Islet precursor cell (in vitro differentiated cells): Measurements from ENCODE around the gene HOXD1.
A peak's percentile ranks its signal among the peaks of the same experiment; 100 is the strongest.

Source experiments
- DNase-seq: peaks from one replicate; pipeline ENCODE4 v3.0.0-alpha.2; 2018

The HOXD1 gene

GRCh38 chr2:176167398-176167797, 21.1 kb upstream of the HOXD1 start:
- DNase-seq: no peak

- DNase-seq: no peak
Observed at GRCh38 chr2:176169181-176169580, 19.3 kb upstream of the HOXD1 start.

DNA sequence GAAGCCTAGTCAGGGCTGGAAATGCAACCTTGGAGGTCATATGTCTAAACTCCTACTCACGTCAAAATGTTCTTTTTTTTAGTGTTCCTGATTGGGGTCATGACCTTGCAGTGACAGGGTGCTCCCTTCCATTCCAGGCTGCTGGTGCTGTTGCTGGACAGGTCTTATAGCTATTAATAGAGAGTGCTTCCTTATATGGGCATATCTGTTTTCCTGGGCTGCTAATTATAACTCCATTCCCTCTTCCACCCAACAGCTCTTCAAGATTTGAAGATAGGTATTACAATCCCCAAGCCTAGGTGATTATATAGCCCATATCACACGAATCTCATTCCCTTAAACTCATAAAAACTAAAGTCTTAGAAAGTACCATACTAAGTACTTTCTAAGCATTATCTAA, 18.8 kb upstream of the HOXD1 start:
- DNase-seq: no peak

GRCh38 chr2:176170602-176171305, 17.7 kb upstream of the HOXD1 start:
- DNase-seq: peak; percentile 37

DNA sequence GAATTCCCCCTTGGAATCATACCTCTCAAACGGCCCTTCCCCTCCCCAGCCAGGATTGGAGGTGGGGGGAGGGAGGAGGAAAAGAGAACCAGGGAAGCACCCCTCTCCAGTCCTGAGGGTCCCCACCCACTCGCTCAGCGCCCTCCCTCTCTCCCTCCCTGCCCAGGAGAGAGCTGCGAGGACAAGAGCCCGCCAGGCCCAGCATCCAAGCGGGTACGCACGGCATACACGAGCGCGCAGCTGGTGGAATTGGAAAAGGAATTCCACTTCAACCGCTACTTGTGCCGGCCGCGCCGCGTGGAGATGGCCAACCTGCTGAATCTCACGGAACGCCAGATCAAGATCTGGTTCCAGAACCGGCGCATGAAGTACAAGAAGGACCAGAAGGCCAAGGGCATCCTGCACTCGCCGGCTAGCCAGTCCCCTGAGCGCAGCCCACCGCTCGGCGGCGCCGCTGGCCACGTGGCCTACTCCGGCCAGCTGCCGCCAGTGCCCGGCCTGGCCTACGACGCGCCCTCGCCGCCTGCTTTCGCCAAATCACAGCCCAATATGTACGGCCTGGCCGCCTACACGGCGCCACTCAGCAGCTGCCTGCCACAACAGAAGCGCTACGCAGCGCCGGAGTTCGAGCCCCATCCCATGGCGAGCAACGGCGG, 17.0 kb upstream of the HOXD1 start:
- DNase-seq: no peak

GRCh38 chr2:176172007-176172894, 16.2 kb upstream of the HOXD1 start:
- DNase-seq: peak; percentile 61

DNA sequence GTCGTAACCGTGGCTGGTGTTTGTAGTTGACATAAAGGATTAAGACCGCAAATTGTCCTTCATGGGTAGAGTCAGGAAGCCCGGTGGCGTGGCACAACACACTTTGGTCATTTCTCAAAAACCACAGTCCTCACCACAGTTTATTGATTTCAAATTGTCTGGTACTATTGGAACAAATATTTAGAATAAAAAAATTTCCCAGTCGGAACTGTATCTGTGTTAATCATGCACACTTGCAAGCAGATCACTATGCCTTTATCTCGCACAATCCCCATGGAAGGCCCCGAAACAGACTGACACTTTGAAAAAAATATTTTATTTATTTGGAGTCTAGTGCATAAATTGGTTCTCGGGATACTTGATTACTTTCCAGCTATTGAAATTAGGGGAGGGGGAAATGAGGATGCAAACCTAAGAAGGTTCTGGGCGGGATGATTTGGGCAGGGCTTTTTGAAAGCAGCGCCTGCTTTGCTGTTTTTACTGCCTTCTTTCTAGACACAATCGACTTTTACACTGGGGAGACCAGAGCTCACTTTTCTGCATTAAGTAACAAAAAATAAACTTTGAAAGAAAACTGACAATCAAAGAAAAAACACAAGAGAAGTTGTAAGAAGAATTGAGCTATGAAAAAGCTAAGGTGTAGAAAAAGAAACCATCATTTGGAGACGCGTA, 15.4 kb upstream of the HOXD1 start:
- DNase-seq: no peak

DNA sequence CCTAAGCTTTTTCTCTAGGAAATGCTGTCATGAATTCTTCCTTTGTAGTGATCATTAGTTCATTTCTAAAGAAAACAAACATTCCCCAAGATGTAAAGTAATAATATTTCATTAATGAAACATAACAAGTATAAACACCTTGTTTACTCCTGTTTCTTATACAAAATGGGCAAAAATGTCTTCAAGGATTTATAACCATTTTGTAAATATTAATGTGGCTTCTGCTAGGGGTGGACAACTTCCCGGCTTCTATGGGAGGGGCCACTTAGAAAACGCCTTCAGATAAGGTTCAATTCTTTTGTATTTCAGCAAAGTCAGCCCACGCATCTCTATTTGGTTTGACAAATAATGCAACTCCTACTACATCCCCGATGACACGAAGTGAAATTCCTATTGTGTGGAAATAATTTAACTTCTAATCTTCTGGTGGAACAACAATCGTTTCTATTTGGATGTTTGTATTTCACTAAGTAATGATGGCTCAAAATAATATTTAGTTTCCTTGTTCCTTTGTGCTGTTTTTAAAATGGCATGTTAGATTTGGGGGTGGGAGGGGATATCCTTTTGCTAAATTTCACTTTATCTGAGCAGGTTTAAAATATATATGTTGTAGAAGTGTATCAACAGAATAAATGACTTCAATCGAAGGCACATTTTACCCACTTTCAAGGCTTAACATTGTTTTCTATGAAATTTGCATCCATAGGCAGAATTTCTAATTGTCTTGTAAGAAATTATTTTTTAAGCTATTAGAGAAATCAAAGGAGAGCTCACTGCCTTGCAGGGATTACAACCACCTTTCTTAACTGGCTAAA, 14.7 kb upstream of the HOXD1 start:
- no peak for DNase-seq

- peak; percentile 54 for DNase-seq
Observed at GRCh38 chr2:176174382-176174823, 14.1 kb upstream of the HOXD1 start.

GRCh38 chr2:176174824-176175708, 13.4 kb upstream of the HOXD1 start:
- DNase-seq: peak; percentile 81

DNA sequence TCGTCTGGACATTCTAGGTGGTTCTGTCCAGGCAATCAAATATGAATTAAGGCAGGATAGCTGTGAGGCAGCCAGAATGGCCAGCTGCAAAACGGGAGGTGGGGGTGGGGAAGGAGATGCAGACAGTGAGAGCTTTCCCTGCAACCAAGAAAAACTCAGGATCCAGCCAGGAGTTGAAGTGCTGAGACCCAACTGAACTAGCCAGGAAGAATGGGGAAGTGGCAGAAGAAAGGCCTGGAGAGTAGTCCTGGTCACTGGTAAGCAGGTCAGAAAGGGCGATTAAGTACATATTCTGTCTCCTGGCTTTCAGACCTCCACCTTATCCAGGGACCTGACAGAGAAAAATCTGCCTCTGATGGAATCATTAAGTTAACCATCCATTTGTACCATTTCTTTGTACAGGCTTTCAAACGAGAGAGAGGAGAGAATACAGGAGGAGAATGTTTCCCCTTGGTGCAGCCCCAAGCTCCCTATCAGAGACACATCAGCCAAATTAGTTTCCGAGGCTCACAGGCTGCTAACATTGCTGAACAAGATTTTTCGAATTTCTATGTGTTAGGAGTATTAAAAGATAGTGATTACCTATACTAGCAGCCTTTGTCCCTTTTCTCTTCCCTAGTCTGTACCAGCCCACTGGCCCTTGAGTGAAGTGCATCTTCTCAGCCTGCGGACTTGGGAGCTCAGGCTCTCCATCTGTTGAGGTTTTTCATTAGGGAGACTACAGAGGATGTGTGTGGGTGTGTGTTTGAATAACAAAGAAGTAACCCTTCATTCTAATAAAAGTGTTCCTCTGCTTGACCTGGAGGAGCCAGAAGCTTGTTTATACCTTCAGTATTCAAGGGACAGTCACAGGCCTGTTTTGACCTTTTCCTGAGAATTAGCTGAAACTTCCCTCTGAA, 12.5 kb upstream of the HOXD1 start:
- peak; percentile 48 for DNase-seq

DNA sequence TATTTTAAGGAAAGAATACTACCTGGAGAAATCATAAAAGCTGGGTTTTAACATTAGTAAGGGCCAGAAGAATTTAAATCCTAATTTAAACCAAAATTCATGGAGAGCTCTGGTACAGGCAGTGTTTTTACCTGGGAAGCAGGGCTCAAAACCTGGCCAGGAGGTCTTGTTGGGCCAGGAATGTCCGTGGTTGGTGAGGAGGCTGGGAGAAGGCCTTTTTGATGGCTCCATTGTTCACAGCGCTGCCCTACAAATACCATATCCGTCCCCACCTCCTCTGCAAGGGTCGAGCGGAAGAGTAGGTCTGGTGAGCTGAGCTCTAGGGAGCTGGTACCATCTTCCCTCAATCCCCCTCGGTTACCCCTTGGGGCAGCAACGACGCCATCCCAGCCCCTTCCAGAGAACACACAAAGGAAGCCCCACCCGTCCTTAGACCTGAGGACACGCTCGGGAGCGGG, 10.9 kb upstream of the HOXD1 start:
- peak; percentile 56 for DNase-seq

- peak; percentile 81 for DNase-seq
Observed at GRCh38 chr2:176178038-176178756, 10.3 kb upstream of the HOXD1 start.

DNA sequence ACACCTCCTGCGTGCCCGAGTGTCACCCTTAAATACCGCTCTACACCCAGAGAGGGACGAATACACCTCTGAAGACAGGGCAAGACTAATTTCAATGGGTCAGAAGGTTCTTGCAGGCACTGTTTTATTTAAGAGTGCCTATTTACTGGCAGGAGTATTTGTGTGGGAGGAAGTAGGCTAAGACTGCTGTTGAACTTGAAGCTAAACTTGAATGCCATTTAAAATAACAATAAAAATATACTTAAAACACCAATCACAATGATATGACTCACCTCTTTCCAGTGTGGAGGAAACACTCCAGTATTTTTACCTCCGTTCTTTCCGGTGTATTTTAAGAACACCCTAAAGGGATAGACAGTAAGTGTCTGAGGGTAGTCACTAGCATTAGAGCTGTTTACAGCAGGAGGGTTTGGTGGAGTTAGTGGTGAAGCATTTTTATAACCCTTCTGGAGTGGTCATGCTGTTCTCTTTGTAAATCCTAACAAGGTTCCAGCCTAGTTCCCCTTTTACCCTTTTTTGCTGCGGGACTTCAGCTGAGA, 9.6 kb upstream of the HOXD1 start:
- DNase-seq: peak; percentile 17

GRCh38 chr2:176181551-176181950, 6.9 kb upstream of the HOXD1 start:
- DNase-seq: peak; percentile 20

DNA sequence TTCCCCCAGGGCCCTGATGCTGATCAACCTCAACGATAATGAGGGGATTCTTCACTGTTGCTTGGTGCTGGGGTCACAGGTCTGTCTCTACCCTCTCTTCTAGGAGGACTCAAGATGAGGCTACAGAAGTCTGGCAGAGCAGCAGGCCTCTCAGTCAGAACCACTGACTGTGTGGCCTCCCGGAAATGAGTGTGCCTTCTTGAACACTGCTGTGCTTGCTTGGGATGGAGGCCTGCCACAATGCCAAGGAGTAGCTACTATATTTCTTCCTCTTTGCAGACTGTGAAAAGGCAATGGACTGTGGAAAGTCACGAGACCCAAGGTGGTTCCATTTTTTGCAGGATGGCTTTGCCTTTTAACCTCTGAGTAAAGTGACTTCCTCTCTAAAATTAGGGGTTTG, 5.8 kb upstream of the HOXD1 start:
- DNase-seq: peak; percentile 37

- peak; percentile 12 for DNase-seq
Observed at GRCh38 chr2:176184749-176185148, 3.7 kb upstream of the HOXD1 start.

DNA sequence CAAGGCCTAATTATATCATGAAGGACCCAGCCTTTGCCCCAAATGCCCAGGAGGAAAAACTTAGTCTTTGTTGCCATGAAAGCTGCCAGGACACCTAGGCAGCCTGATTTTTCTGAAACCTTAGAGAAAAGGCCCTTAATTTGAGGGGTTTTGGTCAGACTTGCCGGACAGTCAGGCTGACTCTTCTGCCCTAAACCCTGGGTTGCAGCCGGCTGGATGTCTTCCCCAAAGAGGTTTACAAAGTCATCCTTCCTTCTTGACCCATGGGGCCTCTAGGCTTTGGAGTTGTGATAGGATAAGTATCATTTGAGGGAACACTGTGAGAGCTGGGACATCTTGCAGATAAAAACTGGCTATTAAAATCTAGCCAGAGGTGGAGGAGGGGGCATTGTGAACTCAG, 2.4 kb upstream of the HOXD1 start:
- peak; percentile 9 for DNase-seq
